Astrocyte of the cerebellum (primary cell): ENCODE measurements around the gene CTNNAL1.

Experiments
- DNase-seq: peaks from one replicate; pipeline ENCODE4 v3.0.0-alpha.2; 2011; ENCODE audit warnings: low read depth
- H3K4me3 ChIP-seq: 2 replicates; pipeline ENCODE4 v1.5.1; 2011; ENCODE audit warnings: mild to moderate bottlenecking, low read depth, low read length, moderate library complexity
- in situ Hi-C: cut with HindIII; loops from 2 replicates; pipeline ENCODE4 v1.10.0; 2017; ENCODE audit warnings: low sequenced_read_pairs
- TF ChIP-seq, protein P1 (sequence below): IDR thresholded peaks from 2 replicates; pipeline ENCODE4 v1.5.1; 2012; ENCODE audit warnings: low read length, low read depth, moderate library complexity, mild to moderate bottlenecking; ENCODE audit errors: missing control alignments

CTNNAL1 gene

DNA sequence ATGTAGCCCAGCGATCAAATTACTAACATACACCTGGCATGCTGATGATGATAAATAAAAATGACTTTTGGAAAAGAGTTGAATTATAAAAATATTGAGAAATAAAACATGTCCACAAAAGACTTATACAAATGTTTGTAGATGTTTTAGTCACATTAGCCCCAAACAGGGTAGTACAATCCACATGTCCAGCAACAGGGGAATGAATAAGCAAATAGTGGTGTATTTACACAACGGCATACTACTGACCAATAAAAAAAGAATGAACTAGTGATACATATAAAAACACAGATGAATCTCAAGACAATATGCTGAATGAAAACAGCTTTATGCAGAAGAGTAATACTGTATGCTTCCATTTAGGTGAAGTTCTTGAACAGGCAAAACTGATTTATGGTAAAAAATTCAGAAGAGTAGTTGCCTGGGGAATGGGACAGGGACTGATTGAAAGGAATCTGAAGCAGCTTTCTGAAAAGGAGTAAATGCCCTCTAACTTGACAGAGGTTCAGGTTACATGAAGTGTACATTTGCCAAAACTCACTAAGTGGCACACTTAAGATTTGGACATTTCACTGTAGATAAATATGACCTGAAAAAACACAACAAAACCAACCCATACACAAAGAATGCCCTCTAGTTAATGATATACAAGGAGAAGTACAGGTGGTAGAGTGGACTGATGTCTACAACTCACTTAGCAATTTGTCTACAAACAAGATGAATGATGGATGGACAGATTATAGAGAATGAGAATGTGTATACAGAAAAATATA lies 115.8 kb downstream of the CTNNAL1 start:
- no peak overlapping the region for H3K4me3 ChIP-seq
- TF ChIP-seq, protein P1, sequence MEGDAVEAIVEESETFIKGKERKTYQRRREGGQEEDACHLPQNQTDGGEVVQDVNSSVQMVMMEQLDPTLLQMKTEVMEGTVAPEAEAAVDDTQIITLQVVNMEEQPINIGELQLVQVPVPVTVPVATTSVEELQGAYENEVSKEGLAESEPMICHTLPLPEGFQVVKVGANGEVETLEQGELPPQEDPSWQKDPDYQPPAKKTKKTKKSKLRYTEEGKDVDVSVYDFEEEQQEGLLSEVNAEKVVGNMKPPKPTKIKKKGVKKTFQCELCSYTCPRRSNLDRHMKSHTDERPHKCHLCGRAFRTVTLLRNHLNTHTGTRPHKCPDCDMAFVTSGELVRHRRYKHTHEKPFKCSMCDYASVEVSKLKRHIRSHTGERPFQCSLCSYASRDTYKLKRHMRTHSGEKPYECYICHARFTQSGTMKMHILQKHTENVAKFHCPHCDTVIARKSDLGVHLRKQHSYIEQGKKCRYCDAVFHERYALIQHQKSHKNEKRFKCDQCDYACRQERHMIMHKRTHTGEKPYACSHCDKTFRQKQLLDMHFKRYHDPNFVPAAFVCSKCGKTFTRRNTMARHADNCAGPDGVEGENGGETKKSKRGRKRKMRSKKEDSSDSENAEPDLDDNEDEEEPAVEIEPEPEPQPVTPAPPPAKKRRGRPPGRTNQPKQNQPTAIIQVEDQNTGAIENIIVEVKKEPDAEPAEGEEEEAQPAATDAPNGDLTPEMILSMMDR: no peak
- DNase-seq: no peak
- in situ Hi-C loops: no loop called here

DNA sequence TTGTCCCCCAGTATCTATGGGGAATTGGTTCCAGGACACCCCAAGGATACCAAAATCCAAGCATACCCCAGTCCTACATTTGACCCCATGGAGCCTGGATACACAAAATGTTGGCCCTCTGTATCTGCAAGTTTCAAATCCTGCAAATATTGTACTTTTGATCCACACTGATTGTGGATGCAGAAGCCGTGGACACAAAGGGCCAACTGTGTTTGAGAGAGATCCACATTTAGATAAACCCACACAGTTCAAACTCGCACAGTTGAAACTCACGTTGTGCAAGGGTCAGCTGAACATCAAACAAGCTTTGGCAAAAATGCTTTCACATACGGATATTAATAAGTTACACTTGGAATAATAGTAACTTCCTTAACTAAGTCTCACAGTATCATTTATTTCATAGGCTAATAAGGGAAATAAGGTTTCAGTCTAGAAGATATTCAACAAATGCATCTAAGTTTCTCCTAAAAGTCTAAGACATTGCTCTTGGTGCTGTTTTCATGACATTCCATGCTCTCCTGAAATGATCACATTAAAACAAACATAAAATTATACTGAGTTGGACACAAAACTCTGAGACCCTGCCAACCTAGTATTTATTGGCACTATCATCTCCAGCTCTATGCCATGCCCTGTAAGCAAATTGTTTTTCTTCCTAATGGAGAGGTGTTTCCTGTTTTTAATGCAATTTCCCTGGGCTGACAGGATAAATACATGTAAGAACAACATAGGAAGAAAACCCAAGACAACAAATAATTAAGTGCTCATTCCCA lies 118.9 kb downstream of the CTNNAL1 start:
- TF ChIP-seq, protein P1: no peak
- no peak overlapping the region for H3K4me3 ChIP-seq
- in situ Hi-C loops: no loop called here
- no peak for DNase-seq
